ENCODE measurements around the gene B3GALT6.
"Not testable (repeated sequence)": the region's sequence is repeated elsewhere in the genome, so short reads cannot be mapped to it uniquely, and the experiment has no call there.

B3GALT6 gene

GRCh38 chr1:1245817-1246576, 14.0 kb downstream of the B3GALT6 start:
- no peak for DNase-seq

- no peak for DNase-seq
Observed at GRCh38 chr1:1246577-1247340, 14.7 kb downstream of the B3GALT6 start, which contains the start of gene C1QTNF12. TSS of gene C1QTNF12 (minus strand) at chr1:1246722. CDS start at chr1:1246690, 32 bp downstream.

- no peak for DNase-seq
Observed at GRCh38 chr1:1247341-1247913, 15.4 kb downstream of the B3GALT6 start.

- not testable (repeated sequence) for DNase-seq
Observed at GRCh38 chr1:1248009-1248913, 16.2 kb downstream of the B3GALT6 start.

- DNase-seq = peak; percentile 83
Observed at GRCh38 chr1:1250786-1251284, 18.8 kb downstream of the B3GALT6 start.

GRCh38 chr1:1253314-1253713, 21.3 kb downstream of the B3GALT6 start:
- no peak for DNase-seq

GRCh38 chr1:1253972-1254666, 22.1 kb downstream of the B3GALT6 start:
- no peak for DNase-seq

GRCh38 chr1:1254667-1254998, 22.6 kb downstream of the B3GALT6 start:
- DNase-seq = no peak

GRCh38 chr1:1255078-1255477, 23.0 kb downstream of the B3GALT6 start:
- DNase-seq = no peak

GRCh38 chr1:1255611-1256010, 23.6 kb downstream of the B3GALT6 start:
- no peak for DNase-seq

- DNase-seq = no peak
Observed at GRCh38 chr1:1256956-1257871, 25.2 kb downstream of the B3GALT6 start.

- DNase-seq = no peak
Observed at GRCh38 chr1:1259119-1259488, 27.1 kb downstream of the B3GALT6 start.

GRCh38 chr1:1259540-1259939, 27.5 kb downstream of the B3GALT6 start:
- DNase-seq = no peak

GRCh38 chr1:1259951-1260600, 28.0 kb downstream of the B3GALT6 start:
- no peak for DNase-seq

- no peak for DNase-seq
Observed at GRCh38 chr1:1260843-1261560, 29.0 kb downstream of the B3GALT6 start.

- DNase-seq = no peak
Observed at GRCh38 chr1:1262071-1262470, 30.0 kb downstream of the B3GALT6 start.

- DNase-seq = no peak
Observed at GRCh38 chr1:1262758-1263157, 30.7 kb downstream of the B3GALT6 start.

GRCh38 chr1:1264026-1264425, 32.0 kb downstream of the B3GALT6 start:
- no peak for DNase-seq

GRCh38 chr1:1264868-1265272, 32.8 kb downstream of the B3GALT6 start:
- DNase-seq = no peak

Data from NCI-H2171 treated with DMSO at 0.1 percent for 48 hours (cell line).